T-helper 9 cell (primary cell): Measurements from ENCODE around the gene CSAG1.
"Not testable (repeated sequence)": the region's sequence is repeated elsewhere in the genome, so short reads cannot be mapped to it uniquely, and the experiment has no call there.

Experiments
- DNase-seq: peaks from one replicate; pipeline ENCODE4 v3.0.0-alpha.2; 2020
- total RNA-seq, 2 donors: gene quantifications; one replicate each; lab custom pipeline; 2026; lab: John Stamatoyannopoulos, UW

Gene CSAG1
- 0 reads per million in 2 donors for total RNA-seq

- no peak for DNase-seq
Measured at GRCh38 chrX:152733261-152733975, at the start of gene CSAG1, which contains the start of gene MAGEA12. CSAG1 (minus strand) TSS chrX:152733721; CDS start chrX:152732460, 1,261 bp downstream. MAGEA12 (plus strand) TSS chrX:152733757; CDS start chrX:152736162, 2,405 bp downstream.

GRCh38 chrX:152769549-152770289, 36.2 kb upstream of the CSAG1 start, which contains the start of gene MAGEA6:
MAGEA6 (minus strand) TSS chrX:152769689; CDS start chrX:152767650, 2,039 bp downstream.
- not testable (repeated sequence) for DNase-seq

DNA sequence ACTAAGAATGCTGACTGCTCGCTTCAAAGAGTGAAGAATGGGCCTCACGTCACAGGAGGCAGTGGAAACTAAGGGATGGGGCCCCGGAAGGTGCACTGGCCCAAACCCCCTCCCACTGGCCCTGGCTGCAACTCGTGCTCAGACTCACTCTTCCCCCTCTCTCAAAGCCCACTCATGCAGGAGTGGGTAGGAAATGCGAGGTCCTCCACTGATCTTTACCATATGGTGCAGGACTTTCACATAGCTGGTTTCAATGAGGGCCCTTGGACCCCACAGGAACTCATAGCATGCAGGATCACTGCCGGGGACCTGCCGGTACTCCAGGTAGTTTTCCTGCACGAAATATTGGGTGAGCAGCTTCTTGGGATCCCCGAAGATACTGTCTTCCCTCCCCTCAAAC, 33.0 kb upstream of the CSAG1 start:
- not testable (repeated sequence) for DNase-seq

DNA sequence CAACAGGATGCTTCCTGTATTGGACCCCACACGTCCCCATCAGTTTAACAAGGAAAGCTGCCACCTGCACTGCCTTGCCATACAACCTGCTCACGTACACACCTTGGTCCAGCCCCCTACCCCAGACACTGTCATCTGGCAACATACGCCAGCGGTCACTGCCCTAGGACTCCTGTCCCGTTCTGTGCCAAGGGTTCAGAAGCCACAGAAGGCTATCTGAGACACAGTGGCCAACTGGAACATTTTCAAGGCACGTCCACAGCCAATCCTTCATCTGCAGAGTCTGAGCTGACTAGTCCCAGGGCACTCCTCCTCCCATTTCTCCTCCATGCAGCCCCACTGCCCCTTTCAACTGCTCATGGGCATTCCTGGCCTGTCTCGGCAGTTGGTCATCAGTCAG, 28.1 kb upstream of the CSAG1 start:
- DNase-seq = not testable (repeated sequence)

DNA sequence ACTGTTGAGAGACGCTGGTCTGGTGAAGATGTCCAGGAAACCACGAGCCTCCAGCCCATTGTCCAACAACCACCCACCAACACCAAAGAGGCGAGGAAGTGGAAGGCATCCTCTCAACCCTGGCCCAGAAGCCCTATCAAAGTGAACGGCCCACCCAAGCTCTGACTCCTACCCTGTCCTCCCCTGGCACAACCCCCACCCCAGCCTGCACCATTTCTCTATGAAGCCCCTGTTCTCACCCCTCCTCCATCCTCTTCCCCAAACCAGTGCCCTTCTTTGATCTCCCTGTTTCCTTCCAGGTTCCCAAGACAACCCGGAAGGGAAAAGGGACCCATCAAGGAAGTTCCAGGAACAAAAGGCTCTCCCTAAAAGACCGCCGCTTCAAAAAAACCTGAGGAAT, 26.0 kb upstream of the CSAG1 start:
- DNase-seq = not testable (repeated sequence)

- not testable (repeated sequence) for DNase-seq
Measured at GRCh38 chrX:152758918-152759317, 25.4 kb upstream of the CSAG1 start, which contains the start of gene CSAG3. CSAG3 (plus strand) TSS chrX:152759218.

DNA sequence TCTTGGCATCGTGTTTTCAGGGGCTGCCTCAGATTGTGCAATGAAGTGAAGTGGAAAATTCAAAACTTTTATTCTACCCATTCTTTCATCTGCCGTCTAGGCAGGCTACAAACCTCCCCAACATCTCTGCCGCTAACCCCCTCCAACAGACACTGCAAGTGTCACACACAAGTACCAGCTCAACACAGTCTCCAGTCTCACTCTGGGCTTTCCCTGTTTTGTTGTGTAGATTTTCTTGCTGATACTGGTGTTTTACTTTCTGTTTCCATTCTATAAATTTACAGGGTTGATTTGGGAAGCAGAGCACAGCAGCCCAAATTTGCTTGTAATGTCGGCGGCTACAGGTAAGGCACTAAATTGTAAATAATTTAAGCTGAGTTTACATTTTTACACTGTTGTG, 21.4 kb upstream of the CSAG1 start:
- not testable (repeated sequence) for DNase-seq

DNA sequence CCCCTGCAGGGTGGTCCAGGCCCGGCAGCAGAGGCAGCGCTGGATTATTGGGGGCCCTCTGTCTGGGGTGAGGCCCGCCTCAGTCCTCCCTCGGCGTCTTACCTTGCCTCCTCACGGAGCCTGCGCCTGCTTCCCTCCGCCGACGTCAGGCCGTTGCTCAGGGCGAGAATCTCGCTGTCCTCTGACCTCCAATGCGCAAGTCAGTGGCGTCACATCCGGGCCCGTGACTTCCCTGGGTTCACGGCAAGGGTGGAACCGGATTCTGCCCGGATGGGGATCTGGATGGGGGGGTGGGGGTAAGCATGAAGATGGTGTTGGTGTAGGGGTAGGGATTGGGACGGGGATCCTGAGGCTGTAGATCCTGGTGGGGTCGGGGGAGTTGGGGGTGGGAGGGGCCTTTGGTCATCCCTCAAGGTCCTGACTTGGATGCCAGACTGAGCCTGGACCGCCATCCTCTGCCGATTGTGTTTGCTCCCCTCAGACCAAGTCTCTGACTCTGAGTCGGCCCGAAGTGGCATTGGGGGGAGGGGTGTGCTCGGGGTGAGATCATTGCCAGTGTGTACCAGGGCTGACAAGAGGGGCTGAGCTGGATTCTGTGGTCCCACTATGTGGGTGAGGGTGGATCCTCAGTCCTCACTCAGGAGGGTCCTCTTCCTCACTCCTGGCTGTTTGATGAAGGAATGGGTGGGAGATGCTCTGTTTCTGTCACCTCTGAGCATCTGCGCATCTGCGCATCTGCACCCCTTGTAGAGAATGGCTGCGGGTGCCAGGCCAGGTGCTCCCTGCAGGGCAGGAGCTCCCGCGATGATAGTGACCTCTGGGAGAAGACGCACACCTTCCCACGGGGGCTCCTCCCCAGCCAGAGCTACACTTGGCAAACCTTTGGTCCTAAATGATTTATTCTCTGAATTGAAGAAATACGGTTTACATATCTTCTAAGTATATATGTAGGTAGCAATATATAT, 20.4 kb upstream of the CSAG1 start, which contains the start of gene MAGEA2:
Gene MAGEA2, minus strand, starts transcription at position 157 of the 965 bp plus-strand sequence. CDS start 2,479 bp downstream, outside the sequence.
- not testable (repeated sequence) for DNase-seq

DNA sequence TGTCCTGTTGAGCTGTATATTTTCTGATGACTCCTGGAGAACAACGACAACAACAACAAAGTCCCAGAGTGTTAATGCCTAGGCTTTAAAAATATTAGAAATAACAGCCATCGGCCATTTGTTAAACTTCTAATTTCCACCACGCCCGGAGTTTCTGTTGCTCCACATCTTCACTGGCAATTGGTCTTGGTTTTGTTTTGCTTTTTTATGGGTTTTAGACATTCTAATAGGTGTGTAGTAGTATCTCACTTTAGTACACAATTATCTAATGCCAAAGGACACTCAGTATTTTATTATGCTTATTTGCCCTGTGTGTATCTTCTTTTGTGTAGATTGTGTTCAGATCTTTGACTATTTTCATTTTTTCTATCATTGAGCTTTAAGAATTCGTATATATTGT, 5.0 kb upstream of the CSAG1 start:
- no peak for DNase-seq

- DNase-seq = not testable (repeated sequence)
Measured at GRCh38 chrX:152736528-152736927, 3.0 kb upstream of the CSAG1 start.

GRCh38 chrX:152735860-152736511, 2.5 kb upstream of the CSAG1 start:
- no peak for DNase-seq

GRCh38 chrX:152735101-152735500, 1.6 kb upstream of the CSAG1 start:
- DNase-seq = no peak

DNA sequence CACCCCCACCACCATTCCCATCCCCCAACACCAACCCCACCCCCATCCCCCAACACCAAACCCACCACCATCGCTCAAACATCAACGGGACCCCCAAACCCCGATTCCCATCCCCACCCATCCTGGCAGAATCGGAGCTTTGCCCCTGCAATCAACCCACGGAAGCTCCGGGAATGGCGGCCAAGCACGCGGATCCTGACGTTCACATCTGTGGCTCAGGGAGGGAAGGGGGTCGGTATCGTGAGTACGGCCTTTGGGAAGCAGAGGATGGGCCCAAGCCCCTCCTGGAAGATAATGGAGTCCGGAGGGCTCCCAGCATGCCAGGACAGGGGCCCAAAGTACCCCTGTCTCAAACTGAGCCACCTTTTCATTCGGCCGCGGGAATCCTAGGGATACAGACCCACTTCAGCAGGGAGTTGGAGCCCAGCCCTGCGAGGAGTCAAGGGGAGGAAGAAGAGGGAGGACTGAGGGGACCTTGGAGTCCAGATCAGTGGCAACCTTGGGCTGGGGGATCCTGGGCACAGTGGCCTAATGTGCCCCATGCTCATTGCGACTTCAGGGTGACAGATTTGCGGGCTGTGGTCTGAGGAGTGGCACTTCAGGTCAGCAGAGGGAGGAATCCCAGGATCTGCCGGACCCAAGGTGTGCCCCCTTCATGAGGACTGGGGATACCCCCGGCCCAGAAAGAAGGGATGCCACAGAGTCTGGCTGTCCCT, 780 bp upstream of the CSAG1 start:
- DNase-seq = not testable (repeated sequence)

DNA sequence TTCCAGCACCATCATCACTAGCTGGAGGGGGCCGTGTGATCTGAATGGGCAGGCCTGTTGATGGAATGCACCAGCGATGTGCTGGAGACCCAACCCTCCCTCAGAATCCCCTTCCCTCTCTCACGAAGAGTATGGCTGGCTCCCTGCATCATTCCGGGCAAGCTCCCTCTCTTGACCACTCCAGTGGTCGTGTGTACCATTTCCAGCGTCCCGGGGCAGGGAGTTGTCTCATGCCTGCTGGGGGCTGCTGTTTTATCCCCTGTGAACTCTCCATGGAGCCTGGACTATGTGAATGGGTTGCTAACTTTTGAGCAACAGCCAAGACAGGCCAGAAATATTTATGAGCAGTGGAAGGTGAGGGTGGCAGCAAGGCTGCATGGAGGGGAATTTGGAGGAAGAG, 8.1 kb downstream of the CSAG1 start:
- DNase-seq = no peak

GRCh38 chrX:152713815-152714787, 19.4 kb downstream of the CSAG1 start, which contains the start of gene MAGEA2B:
MAGEA2B (plus strand) TSS chrX:152714628; CDS start chrX:152717107, 2,479 bp downstream.
- not testable (repeated sequence) for DNase-seq

GRCh38 chrX:152713195-152713594, 20.3 kb downstream of the CSAG1 start:
- not testable (repeated sequence) for DNase-seq

DNA sequence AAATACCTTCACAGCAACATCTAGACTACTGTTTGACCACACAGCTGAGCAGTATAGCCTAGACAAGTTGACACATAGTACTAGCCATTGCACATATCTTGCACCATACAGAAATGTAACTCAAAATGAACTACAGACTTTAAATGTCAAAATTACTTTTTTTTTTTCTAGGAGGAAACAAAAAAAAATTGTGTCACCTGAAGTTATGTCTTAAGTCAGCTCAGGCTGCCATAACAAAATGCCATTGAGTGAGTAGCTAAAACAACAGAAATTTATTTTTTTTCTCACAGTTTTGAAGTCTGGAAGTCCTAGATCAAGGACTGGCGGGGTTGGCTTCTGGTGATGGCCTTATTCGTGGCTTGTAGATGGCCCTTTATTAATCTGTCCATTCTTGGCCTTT, 24.3 kb downstream of the CSAG1 start, which contains the start of gene CSAG2:
Gene CSAG2, minus strand, starts transcription at position 101 of the 400 bp plus-strand sequence. CDS start 161 bp downstream, outside the sequence.
- not testable (repeated sequence) for DNase-seq

GRCh38 chrX:152706500-152706899, 27.0 kb downstream of the CSAG1 start:
- not testable (repeated sequence) for DNase-seq

DNA sequence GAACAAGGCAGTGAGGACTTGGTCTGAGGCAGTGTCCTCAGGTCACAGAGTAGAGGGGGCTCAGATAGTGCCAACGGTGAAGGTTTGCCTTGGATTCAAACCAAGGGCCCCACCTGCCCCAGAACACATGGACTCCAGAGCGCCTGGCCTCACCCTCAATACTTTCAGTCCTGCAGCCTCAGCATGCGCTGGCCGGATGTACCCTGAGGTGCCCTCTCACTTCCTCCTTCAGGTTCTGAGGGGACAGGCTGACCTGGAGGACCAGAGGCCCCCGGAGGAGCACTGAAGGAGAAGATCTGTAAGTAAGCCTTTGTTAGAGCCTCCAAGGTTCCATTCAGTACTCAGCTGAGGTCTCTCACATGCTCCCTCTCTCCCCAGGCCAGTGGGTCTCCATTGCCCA, 33.1 kb downstream of the CSAG1 start:
- not testable (repeated sequence) for DNase-seq
